Transverse colon (tissue), 3 donors: Measurements from ENCODE around the gene CFI.

ENCODE experiments used
- CTCF ChIP-seq, 5 experiments: fragments of 200-600 bp in 3 of 5; fragments of 450-650 bp in 2 of 5; sonication (generic) in 3 of 5; IDR thresholded peaks; 1 replicate in 2 of 5; 2 replicates in 3 of 5; pipeline ENCODE4 v1.5.1; 2016 to 2017; ENCODE audit warnings: antibody characterized with exemption in 5 of 5, inconsistent platforms in 3 of 5, mild to moderate bottlenecking in 2 of 5, moderate library complexity in 1 of 5
- POLR2A ChIP-seq: fragments of 450-650 bp; IDR thresholded peaks from one replicate; pipeline ENCODE4 v1.6.1; 2016; ENCODE audit warnings: antibody characterized with exemption, mild to moderate bottlenecking, moderate library complexity

GRCh38 chr4:109798866-109799265, 2.9 kb downstream of the CFI start:
- no peak for TF ChIP-seq POLR2A
- TF ChIP-seq CTCF (IDR thresholded peaks at IDR 0.05): no peak
